Bronchial epithelial cell (primary cell): ENCODE data around the gene SF1. TPM values are rescaled to one million over a fixed set of nuclear protein-coding genes. Genes with fewer than 3 reads are reported as not detected.

Source experiments
- DNase-seq: peaks from one replicate; pipeline ENCODE4 v3.0.0-alpha.2; 2010; ENCODE audit warnings: low read depth
- FAIRE-seq: peaks from 2 replicates; lab custom pipeline; 2011; peaks lifted over from hg19 to GRCh38; lab: Jason Lieb, UNC
- H3K27me3 ChIP-seq: 2 replicates; pipeline ENCODE4 v1.5.1; 2011; ENCODE audit warnings: low read length; ENCODE audit not compliant: control insufficient read depth, insufficient read depth
- H3K36me3 ChIP-seq: 2 replicates; pipeline ENCODE4 v1.5.1; 2011; ENCODE audit warnings: low read length; ENCODE audit not compliant: control insufficient read depth, insufficient read depth
- H3K4me3 ChIP-seq: 2 replicates; pipeline ENCODE4 v1.5.1; 2011; ENCODE audit warnings: mild to moderate bottlenecking, low read depth, low read length, control low read depth
- total RNA-seq: library from RNA; depleted of rRNA; stranded (reverse); fragments of >200 nt; gene quantifications from 2 replicates; pipeline ENCODE4 v1.2.1, GENCODE V29; 2014
- TF ChIP-seq, protein P1 (sequence below): IDR thresholded peaks from 2 replicates; pipeline ENCODE4 v1.5.1; 2011; ENCODE audit warnings: mild to moderate bottlenecking, moderate library complexity, low read length, control low read depth, inconsistent platforms; ENCODE audit not compliant: insufficient read depth, severe bottlenecking

The SF1 gene
- total RNA-seq, 1 donor from 2014 or later: 44.5 TPM

DNA sequence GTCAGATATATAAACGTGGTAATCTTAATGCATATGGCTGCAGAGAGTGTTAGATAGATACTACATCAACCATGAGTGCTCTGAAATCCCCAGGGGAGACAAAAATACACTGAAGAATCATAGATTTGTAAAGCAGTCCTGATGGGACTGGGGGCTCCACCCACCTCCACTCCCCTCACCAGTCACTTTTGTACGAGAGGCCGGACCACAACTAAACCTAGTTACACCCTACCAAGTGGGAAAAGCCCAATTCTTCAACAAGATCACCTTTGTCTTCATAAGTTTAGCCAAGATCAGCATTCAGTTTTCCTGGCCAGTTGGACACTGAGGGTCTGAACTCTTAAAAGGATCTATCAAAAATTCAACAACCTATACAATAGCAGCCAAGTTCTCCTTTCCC, 1.5 kb downstream of the SF1 start:
- Histone ChIP-seq H3K27me3 (no peaks in the 10 kb centered on the region), H3K36me3 (peaks cover 21% of the 10 kb centered on the region), H3K4me3 (peak overlapping the region; percentile 69)
- FAIRE-seq: no peak
- DNase-seq: no peak
- TF ChIP-seq, protein P1, sequence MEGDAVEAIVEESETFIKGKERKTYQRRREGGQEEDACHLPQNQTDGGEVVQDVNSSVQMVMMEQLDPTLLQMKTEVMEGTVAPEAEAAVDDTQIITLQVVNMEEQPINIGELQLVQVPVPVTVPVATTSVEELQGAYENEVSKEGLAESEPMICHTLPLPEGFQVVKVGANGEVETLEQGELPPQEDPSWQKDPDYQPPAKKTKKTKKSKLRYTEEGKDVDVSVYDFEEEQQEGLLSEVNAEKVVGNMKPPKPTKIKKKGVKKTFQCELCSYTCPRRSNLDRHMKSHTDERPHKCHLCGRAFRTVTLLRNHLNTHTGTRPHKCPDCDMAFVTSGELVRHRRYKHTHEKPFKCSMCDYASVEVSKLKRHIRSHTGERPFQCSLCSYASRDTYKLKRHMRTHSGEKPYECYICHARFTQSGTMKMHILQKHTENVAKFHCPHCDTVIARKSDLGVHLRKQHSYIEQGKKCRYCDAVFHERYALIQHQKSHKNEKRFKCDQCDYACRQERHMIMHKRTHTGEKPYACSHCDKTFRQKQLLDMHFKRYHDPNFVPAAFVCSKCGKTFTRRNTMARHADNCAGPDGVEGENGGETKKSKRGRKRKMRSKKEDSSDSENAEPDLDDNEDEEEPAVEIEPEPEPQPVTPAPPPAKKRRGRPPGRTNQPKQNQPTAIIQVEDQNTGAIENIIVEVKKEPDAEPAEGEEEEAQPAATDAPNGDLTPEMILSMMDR: no peak

GRCh38 chr11:64776425-64776824, 1.9 kb downstream of the SF1 start:
- DNase-seq (no peak), FAIRE-seq (no peak)
- Histone ChIP-seq H3K27me3 (no peaks in the 10 kb centered on the region), H3K4me3 (peak overlapping the region; percentile 69), H3K36me3 (peaks cover 24% of the 10 kb centered on the region)
- TF ChIP-seq, protein P1: no peak

- no peak overlapping the region for H3K4me3 ChIP-seq
- TF ChIP-seq, protein P1: no peak
- no peaks in the 10 kb centered on the region for H3K27me3 ChIP-seq
- FAIRE-seq (no peak), DNase-seq (no peak)
- peaks cover 43% of the 10 kb centered on the region for H3K36me3 ChIP-seq
Observed at GRCh38 chr11:64774144-64774543, 4.2 kb downstream of the SF1 start.

GRCh38 chr11:64772303-64773018, 5.9 kb downstream of the SF1 start:
- Histone ChIP-seq H3K27me3 (no peaks in the 10 kb centered on the region), H3K4me3 (no peak overlapping the region), H3K36me3 (peaks cover 59% of the 10 kb centered on the region)
- no peak for FAIRE-seq
- no peak for DNase-seq
- TF ChIP-seq, protein P1: no peak

- Histone ChIP-seq H3K4me3 (no peak overlapping the region), H3K27me3 (no peaks in the 10 kb centered on the region), H3K36me3 (peaks cover 63% of the 10 kb centered on the region)
- DNase-seq: no peak
- no peak for FAIRE-seq
- TF ChIP-seq, protein P1: no peak
Observed at GRCh38 chr11:64771861-64772260, 6.5 kb downstream of the SF1 start.

DNA sequence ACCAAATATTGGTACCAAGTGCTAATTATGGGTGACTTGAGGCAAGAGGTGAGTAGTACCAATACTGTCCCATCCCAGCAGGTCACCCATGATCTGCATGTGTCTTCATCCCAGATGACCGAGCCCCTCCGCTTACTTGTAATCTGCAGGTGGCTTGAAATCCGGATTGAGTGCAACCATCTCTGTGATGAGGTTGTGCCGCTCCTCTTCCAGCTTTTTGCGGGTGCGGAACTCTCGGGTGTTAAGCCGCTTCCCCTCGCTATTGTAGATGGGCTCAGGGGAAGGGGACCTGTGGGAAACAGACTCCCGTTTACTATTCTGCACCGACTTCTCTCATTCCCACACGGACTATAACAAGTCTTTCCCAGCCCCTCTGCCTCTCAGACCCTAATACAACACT, 8.2 kb downstream of the SF1 start:
- TF ChIP-seq, protein P1: no peak
- DNase-seq: no peak
- H3K27me3 ChIP-seq: no peaks in the 10 kb centered on the region
- no peak overlapping the region for H3K4me3 ChIP-seq
- H3K36me3 ChIP-seq: peaks cover 70% of the 10 kb centered on the region
- FAIRE-seq: no peak
